Psoas muscle (tissue), 8 donors: ENCODE data around the gene SELENOO. TPM values are rescaled to one million over a fixed set of nuclear protein-coding genes. Genes with fewer than 3 reads are reported as not detected.
A peak's percentile ranks its signal among the peaks of the same experiment; 100 is the strongest.

Experiments
- ATAC-seq, 4 donors: fragments of 200-7000 bp; cut with Tn5 transposase; one replicate each; pipeline ENCODE4 v1.9.1; 2020; ENCODE audit warnings: moderate library complexity in 3 of 4, mild to moderate bottlenecking in 2 of 4
- DNase-seq, 2 donors: peaks; one replicate each; pipeline ENCODE4 v3.0.0-alpha.2; 2020
- H3K27ac ChIP-seq: fragments of 200-600 bp; one replicate; pipeline ENCODE4 v1.8.0; 2022
- H3K27me3 ChIP-seq, 3 donors: fragments of 200-600 bp in 1 of 3; one replicate each; pipeline versions ENCODE4 v1.6.1 to v1.8.0; 2013 to 2022; ENCODE audit warnings: low read length in 2 of 3, mild to moderate bottlenecking in 2 of 3, moderate library complexity in 1 of 3; ENCODE audit not compliant: insufficient read depth in 3 of 3
- H3K36me3 ChIP-seq, 2 donors: fragments of 200-600 bp in 1 of 2; one replicate each; pipeline versions ENCODE4 v1.6.1 to v1.8.0; 2013 to 2022; ENCODE audit warnings: low read depth in 1 of 2, mild to moderate bottlenecking in 1 of 2, moderate library complexity in 1 of 2; ENCODE audit not compliant: insufficient read depth in 1 of 2
- H3K4me1 ChIP-seq: fragments of 200-600 bp; one replicate; pipeline ENCODE4 v1.8.0; 2022
- H3K4me3 ChIP-seq: fragments of 200-600 bp; one replicate; pipeline ENCODE4 v1.8.0; 2022; ENCODE audit warnings: mild to moderate bottlenecking
- H3K9me3 ChIP-seq: fragments of 200-600 bp; one replicate; pipeline ENCODE4 v1.8.0; 2022
- WGBS, 3 donors: extraction: QIAGEN DNeasy Blood & Tissue Kit; methylation state at CpG; one replicate each; pipeline versions ENCODE4 v1.1.6 to v1.1.7; 2013; 5-methylcytosine and 5-hydroxymethylcytosine counted together
- intact Hi-C, 2 donors: fragments of 100-400 bp; cut with DNase I; formaldehyde crosslinking; loops; one replicate each; pipeline versions ENCODE4 v1.11.0 to v1.14.2; 2022
- polyA plus RNA-seq, 3 donors: library from polyadenylated mRNA; stranded (reverse); fragments of 200-250 nt; gene quantifications; one replicate each; pipeline ENCODE4 v1.2.3, GENCODE V29; 2013
- total RNA-seq, 4 donors: library from RNA; stranded (reverse); fragmentation: NEBNext Ultra II Directional in 2 of 4; extraction: Animal tissue kit (Norgen Biotek cat#: 25700) in 2 of 4; gene quantifications; one replicate each; pipeline versions ENCODE4 v1.2.1 to v1.2.4, GENCODE V29; 2021 to 2023
- TF ChIP-seq, protein P1 (sequence below): fragments of 200-600 bp; IDR thresholded peaks from one replicate; pipeline ENCODE4 v1.8.0; 2022; ENCODE audit warnings: antibody characterized with exemption
- donor health status: healthy with polysubstance abuse.
- donor health status: DM: no; HTN: no; CAD: no; lungs with moderate emphysema.
- donor health status: Bipolar disorder and iron deficiency.
- donor health status: healthy.
- donor health status: DM: yes; HTN: yes; CAD: no.
- donor health status: DM: no; HTN: no; CAD: no.
- donor health status: DM: no; HTN: no; CAD: no.
- donor health status: DM: yes; HTN: yes; CAD: no.

SELENOO gene
- total and polyA plus RNA-seq, 7 donors, result 10.0 to 26.6 (median 20.0) TPM

DNA sequence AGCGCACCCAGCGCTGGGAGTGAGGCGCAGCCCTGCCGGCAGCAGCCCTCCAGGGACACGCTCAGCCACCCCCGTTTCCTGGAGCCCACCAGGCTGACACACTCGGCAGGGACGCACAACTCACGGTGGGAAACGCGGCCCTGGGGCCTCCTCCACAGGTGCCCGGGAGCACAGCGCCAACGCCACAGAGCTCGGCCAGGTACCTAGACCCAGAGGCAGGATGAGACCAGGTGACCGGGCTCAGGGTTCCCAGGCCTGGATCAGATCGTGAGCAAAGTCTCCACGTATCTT lies 26.0 kb downstream of the SELENOO start:
- H3K27me3 ChIP-seq, result no peaks in the 10 kb centered on the region
- H3K4me1 ChIP-seq, result no peaks in the 10 kb centered on the region
- intact Hi-C loops, result no loop called here
- no peak overlapping the region for H3K27ac ChIP-seq
- no peak overlapping the region for H3K4me3 ChIP-seq
- DNase-seq (no peak), ATAC-seq (no peak)
- no peaks in the 10 kb centered on the region for H3K9me3 ChIP-seq
- WGBS, 3 donors, result 91 to 94% (median 94%) methylated on average over 18 of the region's 18 CpGs
- peaks cover 6 to 85% of the 10 kb centered on the region in 2 donors for H3K36me3 ChIP-seq
- TF ChIP-seq, protein P1, sequence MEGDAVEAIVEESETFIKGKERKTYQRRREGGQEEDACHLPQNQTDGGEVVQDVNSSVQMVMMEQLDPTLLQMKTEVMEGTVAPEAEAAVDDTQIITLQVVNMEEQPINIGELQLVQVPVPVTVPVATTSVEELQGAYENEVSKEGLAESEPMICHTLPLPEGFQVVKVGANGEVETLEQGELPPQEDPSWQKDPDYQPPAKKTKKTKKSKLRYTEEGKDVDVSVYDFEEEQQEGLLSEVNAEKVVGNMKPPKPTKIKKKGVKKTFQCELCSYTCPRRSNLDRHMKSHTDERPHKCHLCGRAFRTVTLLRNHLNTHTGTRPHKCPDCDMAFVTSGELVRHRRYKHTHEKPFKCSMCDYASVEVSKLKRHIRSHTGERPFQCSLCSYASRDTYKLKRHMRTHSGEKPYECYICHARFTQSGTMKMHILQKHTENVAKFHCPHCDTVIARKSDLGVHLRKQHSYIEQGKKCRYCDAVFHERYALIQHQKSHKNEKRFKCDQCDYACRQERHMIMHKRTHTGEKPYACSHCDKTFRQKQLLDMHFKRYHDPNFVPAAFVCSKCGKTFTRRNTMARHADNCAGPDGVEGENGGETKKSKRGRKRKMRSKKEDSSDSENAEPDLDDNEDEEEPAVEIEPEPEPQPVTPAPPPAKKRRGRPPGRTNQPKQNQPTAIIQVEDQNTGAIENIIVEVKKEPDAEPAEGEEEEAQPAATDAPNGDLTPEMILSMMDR, result no peak

- no peak overlapping the region for H3K4me3 ChIP-seq
- WGBS, 3 donors, result 89 to 95% (median 91%) methylated on average over 23 to 25 of the region's 25 CpGs
- H3K4me1 ChIP-seq, result no peaks in the 10 kb centered on the region
- H3K9me3 ChIP-seq, result no peaks in the 10 kb centered on the region
- intact Hi-C loops, result no loop called here
- TF ChIP-seq, protein P1, result no peak
- ATAC-seq, result no peak
- H3K27ac ChIP-seq, result no peak overlapping the region
- DNase-seq, result no peak
- H3K36me3 ChIP-seq, result peaks cover 6 to 84% of the 10 kb centered on the region in 2 donors
- H3K27me3 ChIP-seq, result no peaks in the 10 kb centered on the region
These were observed 26.9 kb downstream of the SELENOO start for GRCh38 chr22:50227579-50228215.

- intact Hi-C loops, result no loop called here
These were observed 27.6 kb downstream of the SELENOO start for GRCh38 chr22:50228366-50228765.

GRCh38 chr22:50229370-50229769 lies 28.6 kb downstream of the SELENOO start:
- Histone ChIP-seq H3K4me3 (no peak overlapping the region), H3K27ac (no peak overlapping the region), H3K36me3 (peaks cover 0 to 76% of the 10 kb centered on the region in 2 donors), H3K27me3 (no peaks in the 10 kb centered on the region), H3K9me3 (no peaks in the 10 kb centered on the region), H3K4me1 (no peaks in the 10 kb centered on the region)
- 94% methylated on average over 16 of the region's 16 CpGs for WGBS, 3 donors
- DNase-seq, result peak in 1 of 2 donors; percentile 39
- TF ChIP-seq, protein P1, result no peak
- intact Hi-C loops, result no loop called here
- no peak for ATAC-seq

More at GRCh38 chr22:50228366-50228765, 27.6 kb downstream of the SELENOO start:
- H3K9me3 ChIP-seq, result no peaks in the 10 kb centered on the region
- no peak overlapping the region for H3K27ac ChIP-seq
- TF ChIP-seq, protein P1, result no peak
- H3K4me3 ChIP-seq, result no peak overlapping the region
- peaks cover 6 to 84% of the 10 kb centered on the region in 2 donors for H3K36me3 ChIP-seq
- no peak for DNase-seq
- 91 to 95% (median 92%) methylated on average over 9 of the region's 9 CpGs for WGBS, 3 donors
- ATAC-seq, result no peak
- no peaks in the 10 kb centered on the region for H3K27me3 ChIP-seq
- no peaks in the 10 kb centered on the region for H3K4me1 ChIP-seq
